IPS-NIHi11 (cell line): ENCODE data around the gene NCKAP1.
A peak's percentile ranks its signal among the peaks of the same experiment; 100 is the strongest.

Experiments used
- DNase-seq: peaks from one replicate; pipeline ENCODE4 v3.0.0; 2012; ENCODE audit warnings: mixed read lengths, low spot score

The NCKAP1 gene

DNA sequence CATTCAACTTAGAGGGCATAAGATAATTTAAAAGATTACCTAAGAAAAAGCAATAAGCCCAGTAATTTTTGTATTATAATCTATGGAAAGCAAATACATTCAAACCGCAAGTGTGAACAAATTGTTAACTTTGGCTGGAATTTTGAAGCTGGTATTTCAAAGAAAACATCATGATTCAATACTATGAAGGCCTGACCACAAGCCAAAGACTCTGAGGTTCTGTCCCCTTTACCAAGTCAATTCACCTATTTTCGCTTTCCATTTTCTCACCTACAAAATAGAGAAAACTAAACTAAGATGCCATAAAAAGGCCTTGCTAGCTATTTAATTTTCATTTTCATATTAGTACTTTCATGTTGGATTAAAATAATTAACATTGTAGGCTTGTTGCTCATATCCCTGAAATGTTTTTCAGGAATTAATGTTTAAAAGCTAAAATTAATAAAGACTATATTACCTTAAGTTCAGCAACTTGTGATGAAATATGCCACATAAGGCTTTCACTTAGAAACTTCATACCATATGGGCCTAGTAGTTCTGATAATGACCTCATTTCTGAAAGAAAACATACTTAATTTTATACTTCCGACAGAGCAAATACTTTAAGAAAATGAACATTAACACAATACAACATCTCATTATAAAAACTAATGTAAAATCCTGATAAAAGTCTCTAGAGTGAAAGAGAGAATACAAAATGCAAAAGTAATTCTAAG is 86.2 kb downstream of the NCKAP1 start:
- DNase-seq: no peak

DNA sequence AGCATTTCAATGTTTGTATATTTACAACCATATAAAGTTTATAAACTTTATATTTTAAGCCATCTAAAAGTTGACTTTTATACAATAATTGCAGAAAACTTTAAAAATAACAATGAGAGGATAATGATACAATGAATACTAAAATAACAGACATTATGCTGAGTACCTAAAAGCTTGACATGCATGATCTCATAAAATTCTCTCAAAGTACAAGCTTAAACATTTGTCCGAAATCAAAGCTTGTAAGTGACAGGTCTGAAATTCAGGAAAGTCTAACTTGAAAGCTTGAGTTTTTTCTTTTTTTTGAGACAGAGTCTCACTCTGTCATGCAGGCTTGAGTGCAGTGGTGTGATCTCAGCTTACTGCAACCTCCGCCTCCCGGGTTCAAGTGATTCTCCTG is 87.7 kb downstream of the NCKAP1 start:
- no peak for DNase-seq

DNA sequence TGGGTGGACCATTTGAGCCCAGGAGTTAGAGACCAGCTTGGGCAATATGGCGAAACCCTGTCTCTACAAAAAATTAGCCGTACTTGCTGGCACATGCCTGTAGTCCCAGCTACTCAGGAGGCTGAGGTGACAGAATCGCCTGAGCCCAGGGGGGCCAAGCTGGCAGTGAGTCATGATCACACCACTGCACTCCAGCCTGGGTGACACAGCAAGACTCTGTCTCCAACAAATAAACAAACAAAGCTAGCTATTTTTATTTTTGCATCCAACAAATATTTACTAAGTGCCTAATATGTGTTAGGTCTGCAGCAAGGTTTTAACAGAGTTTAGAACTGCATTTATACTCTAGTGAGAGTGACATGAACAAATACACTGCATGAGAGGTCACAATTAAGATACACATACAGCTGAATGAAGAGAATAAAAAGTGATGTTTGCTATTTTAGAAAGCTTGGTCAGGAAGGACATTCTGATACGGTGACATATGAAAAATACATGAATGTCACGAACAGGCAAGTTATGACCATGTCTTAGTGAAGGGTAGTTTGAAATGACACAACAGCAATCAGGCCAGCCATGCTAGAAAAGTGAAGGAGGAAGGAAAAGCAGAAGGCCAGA is 88.6 kb downstream of the NCKAP1 start:
- no peak for DNase-seq

DNA sequence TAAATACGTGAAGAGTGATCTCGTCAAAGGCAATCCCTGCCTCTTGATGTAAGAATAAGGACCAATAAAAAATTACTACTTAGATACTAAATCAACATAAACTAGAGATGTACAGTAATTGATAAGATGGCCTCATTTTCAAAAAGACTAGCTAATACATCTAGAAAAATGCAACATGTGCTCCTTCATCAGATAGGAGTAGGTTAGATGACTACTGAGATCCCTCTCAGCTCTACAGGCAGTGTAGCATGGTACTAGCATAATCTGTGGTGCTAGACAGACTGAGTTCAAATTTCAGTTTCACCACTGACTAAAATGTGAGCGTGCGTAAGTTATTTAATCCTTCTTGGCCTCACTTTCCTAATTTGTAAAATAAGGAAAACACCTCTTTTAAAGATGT is 89.2 kb downstream of the NCKAP1 start:
- DNase-seq: no peak

DNA sequence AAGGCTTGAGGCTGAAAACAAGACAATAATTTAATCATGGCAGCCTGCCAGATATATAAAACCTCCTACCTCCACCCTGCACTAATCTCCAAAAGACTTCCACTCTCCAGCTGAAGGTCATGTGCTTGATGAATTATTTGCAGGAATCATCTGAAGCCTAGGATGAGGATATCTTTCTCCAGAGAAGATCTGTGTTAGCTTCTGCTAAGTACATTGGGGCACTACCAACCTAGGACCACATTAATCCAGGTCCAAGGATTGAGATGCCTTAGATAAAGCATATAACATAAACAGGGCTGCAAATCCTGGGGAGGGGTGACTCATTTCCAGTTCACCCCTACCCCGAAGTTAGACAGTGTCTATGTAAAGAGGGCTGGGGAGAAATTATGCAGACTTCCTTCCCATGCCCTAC is 91.3 kb downstream of the NCKAP1 start:
- no peak for DNase-seq

DNA sequence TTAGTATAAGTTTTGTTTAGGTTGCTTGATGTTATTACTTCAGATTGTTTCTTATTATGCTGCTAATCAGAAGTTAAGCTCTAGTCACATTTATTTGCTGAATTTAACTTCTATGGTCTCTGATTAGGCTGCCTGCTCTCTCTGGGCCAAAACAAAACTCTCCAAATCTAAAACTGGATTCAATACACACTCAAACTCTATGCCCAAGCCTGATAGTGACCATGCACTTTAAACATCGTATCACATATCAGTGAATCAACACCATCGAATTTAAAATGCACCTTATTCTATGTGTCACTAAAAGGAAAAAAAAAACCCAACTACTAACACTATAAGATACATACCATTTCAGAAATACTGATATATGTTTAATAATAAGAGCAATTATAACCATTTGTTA is 94.9 kb downstream of the NCKAP1 start:
- DNase-seq: no peak

DNA sequence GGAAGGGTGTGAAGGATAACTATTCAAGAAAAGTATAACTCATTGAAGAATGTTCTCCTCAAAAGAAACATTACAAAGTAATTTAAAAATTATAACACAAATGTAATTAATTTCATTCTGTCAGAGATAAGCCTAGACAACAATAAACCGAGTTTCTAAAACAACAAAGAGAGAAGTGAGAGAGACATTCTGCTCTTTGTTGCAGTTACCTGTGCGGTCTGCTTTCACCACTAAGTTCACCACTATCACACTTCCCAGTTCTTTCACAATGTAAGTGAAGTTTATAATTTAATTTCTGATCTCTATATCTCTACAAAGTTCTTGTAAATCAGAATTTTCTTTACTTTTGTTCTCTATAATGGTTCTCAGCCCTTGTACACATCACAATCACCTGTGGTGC is 95.5 kb downstream of the NCKAP1 start:
- no peak for DNase-seq

DNA sequence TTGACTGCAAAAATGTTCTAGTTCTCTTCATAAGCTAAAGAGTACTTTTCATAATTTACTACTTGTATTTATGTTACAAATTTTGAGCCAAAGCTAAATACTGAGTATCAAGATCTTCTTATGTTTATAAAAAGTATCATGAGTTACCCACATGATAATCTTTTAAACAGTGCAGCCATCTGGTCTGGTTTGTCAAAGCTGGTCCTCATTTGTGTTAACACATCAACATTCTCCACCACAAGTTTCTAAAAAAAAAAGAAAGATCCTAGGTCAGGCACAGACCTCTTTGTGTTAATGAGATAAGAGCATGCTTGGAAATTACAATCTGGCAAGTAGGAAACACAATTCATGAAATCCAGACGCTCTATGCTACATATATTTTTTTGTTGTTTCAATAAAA is 96.3 kb downstream of the NCKAP1 start:
- no peak for DNase-seq

DNA sequence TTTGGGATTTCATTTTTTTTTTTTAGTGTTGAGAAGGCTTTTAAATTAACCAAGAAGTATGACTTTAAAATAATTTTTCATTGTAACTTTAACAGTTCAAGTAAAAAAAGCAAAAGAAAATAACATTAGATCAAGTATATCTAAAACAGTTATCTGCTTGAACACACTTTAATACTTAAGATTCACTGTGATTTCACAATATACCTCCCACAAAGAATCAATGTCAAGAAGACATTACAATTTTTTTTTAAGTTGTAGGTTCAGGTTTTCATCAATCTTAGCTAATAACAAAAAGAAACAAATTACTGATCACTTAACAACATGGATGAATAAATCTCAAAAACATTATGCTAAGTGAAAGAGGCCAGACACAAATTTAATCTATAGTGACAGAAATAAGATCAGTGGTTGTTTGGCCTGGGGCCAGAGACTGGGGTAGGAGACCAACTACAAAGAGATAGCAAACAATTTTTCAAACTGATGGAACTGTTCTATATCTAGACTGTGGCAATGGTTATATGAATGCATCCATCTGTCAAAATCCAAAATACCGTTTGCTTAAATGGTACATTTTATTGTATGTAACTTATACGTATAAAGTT is 97.0 kb downstream of the NCKAP1 start:
- no peak for DNase-seq

DNA sequence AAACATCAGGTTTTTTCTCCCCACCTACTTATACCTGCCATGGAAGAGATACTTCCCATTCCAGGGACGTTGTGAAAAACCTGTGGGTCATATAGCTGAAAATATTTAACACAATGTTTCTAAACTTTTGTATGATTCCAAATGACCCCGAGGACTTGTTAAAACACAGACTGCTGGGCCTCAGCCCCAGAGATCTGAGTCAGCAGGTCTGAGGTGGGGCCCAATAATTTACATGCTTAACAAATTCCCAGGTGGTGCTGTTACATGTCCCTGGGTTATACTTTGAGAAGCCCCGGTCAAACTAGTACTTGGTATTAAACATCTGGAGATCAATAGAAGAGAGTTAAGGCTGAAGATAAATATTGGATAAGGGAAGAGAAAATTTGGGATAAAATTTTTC is 100.4 kb downstream of the NCKAP1 start:
- no peak for DNase-seq

DNA sequence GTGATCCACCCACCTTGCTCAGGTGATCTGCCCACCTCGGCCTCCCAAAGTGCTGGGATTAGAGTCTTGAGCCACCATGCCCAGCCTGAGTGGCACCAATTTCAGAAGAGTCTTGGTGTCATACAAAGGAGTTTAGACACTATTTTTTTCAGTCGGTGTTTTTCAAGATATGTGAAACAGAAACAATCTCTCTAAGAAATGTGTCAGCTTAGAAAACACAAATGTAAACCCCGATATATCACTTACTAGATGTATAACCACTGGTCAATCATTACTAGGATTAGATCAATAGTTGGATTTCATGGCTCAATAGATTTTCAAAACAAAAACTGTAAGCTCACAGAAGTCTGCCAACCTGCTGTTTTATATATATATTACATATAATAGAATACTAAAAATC is 104.6 kb downstream of the NCKAP1 start:
- no peak for DNase-seq

DNA sequence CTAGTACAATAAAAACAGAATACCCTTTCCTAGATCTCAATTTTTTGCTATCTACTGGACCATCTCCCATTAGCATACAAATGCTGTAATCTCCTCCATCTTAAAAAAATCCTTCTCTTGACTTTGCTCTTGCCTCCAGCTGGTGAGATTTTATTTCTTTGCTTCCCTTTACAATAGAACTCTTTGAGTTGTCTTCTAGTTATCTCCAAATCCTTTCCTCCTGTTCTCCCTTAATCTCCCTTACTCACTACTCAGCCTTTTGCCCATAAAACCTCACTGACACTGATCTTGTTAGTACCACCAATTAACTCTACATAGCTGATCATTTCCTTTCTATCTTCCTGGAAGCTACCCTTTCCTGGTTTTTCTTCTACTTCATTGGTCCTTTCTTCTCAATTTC is 108.3 kb downstream of the NCKAP1 start:
- no peak for DNase-seq

DNA sequence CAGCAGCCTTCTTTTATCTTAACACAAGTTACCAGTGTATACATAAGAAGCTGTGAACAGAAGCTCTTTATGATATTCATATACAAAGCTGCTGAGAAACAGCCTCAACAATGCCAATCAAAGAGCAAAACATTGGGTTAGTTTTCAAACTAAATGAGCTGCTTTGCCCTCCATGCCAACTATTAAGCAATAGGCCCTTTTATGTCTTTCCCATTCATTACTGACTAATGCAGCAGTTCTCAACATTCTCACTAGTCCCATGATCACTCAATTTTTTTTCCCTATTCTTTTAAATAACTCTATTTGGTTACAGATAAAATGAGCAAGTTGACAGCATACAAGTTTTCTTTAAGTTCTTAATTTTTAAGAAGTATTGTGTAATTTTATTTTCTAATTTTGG is 114.0 kb downstream of the NCKAP1 start:
- DNase-seq: no peak

DNA sequence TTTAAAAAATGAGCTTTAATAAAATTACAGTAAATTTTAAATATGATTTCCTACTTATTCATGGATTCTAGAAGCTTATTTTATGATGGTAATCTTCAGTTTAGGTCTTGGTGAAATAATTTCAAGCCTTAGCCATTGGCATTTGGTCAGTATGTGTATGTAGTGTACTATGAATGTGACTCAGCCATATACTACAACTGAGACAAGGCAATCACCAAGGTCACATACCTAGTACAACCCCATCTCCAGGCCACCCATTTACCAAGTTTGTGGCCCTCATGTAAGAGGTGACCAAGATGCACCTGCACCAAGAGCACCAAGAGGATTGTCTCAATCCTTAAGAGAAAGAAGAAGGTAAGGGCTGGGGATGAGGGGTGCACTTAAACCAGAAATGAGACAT is 117.0 kb downstream of the NCKAP1 start:
- DNase-seq: no peak

DNA sequence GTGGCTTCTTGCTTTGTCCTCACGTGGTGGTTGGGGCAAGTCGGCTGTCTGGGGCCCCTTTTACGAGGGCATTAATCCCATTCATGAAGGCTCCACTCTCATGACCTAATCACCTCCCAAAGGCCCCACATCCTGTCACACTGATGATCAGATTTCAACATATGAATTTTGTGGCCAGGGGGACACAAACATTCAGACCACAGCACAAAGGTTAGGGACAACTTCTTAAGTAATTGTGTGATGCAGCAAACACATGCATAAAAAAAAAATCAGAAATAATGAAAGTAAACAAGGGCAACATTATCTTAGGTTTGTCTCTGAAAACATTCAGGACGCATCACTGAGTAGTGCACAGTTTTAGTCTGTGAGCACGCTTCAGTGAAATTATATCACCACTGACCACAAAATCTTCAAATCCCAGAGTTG is 117.6 kb downstream of the NCKAP1 start:
- DNase-seq: no peak

DNA sequence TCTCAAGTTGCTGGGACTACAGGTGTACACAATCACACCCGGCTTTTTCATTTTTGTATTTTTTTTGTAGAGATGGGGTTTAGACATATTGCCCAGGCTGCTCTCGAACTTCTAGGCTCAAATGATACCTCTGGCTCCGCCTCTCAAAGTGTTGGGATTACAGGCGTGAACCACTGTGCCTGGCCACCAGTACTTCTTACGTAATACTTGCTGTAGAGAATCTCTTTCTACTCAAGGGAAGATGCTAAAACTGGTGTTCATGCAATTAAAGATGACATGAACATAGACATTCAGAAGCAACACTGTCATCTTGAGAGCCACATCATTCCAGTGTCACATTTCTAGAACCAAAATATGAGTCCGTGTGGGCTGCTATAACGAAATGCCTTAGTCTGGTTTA is 118.2 kb downstream of the NCKAP1 start:
- no peak for DNase-seq

DNA sequence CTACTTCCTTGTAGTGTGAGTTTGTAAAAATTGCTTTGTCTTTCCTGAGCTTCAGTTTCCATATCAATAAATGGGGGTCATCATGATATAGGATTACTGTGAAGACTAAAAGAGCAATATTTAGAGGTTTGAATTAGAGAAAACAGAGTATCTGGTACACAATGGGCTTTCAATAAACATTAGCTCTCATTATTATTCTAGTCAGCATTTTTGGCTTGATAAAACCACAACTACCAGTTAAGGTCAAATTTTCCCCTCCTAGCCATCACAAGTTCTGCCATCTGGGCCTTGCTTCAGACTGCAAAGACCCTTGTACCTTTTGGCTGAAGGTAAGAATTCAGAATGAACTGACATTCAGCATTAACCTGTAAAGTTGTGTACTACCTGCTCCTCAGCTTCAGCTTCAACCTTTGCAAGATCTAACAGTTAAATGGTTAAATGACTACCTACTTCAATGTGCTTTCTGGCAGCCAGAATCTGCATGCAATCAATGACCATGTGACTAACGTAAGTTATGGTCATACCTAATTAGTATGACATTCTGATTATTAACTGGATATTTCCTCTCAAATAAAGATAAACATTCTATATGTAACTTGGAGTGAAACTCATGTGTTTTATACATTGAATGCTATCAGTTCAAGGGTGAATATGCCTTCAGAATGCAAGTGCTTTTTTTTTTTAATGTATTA is 119.2 kb downstream of the NCKAP1 start:
- no peak for DNase-seq

DNA sequence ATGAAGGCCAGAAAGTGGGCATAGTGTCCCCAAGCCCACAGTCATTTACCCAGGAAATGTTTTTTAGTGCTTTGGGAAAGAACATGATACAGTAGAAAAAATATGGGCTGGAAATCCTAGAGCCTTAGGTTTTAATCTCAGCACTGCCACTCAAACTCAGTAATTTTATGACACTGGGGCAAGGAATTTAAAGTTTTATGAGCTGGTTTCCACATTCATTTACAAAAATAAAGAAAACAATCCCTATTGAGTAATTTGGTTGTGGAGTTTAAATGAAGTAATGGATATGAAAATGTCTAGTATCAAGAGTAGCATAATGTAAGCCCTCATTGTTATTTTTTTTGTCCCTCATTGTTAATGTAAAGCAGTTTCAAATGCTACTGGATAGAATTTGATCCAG is 120.3 kb downstream of the NCKAP1 start:
- no peak for DNase-seq

DNA sequence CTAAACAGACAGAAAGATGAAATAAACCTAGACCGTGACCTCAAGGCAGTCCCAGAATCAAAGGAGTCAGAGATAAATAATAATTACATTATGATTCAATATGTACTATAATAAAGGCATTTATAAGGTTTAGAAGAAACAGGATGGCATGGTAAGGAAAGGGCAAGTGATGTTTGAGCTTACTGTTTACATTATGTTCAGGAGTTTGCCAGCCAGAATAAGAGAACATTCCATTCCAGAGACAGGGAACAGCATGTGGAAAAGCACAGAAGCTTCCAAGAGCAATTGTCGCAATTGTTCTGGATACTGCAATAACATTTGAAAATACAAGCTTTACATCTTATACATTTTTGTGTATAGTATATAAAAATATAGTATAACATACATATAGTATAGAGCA is 121.8 kb downstream of the NCKAP1 start:
- DNase-seq: no peak

DNA sequence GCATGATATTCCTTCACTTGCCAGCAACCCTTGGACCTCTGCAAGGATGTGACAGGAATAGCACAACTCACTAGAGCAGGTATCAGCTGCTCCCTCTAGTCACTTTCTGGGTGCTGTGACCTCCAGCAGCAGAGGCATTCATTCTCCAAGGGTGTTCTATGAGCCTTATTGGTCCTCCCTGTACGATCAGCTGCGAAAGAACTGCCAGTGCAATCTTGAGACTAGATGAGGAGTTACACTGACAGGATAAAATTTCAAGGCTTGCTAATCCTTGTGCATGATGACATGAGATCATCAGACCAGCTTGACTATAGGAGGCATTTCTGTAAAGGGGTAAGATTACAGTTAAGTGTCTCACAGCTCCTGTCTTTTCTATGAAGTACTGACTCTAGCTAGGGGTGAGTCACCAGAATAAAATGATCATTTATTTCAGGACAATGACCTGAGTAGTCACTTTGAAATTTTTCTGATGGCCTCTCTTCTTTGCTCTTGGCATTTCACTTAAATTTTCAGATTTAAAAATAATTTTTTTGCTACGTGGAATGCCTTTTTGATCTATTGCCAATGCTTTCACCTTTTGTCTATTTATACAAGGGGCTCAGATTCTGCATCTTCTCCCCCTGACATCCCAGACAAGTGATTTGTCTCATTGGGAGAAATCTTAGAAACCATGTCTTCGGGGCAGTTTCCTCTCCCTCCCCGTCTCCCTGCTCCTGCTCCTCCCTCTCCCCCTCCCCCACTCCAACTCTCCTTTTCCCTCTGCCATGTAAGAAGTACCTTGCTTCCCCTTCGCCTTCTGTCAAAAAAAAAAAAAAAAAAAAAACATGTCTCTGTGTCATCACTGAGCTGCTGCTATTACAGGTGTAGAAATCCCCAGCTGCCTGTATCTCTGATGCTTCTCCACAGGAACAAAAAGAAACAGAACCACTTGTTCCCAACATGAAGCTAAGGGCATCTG is 122.6 kb downstream of the NCKAP1 start:
- peak; percentile 20 for DNase-seq

DNA sequence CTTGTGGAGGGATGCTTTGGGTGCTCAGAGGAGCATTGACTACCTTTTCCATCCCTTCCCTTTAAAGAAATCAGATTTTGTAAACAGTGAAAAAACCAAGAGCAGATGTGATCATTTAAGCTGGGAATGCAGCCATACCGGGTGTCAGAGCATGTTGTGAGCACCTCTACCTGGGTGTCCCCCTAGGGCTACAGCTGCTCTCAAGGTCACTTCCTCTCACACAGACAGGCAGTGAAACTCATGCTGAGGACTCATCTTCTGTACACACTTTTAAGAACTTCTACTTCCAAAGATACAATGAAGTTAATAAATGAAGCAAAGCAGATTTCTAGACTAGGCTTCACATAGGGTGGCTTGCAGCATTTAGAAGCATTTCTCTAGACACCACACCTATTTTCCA is 123.4 kb downstream of the NCKAP1 start:
- DNase-seq: no peak

DNA sequence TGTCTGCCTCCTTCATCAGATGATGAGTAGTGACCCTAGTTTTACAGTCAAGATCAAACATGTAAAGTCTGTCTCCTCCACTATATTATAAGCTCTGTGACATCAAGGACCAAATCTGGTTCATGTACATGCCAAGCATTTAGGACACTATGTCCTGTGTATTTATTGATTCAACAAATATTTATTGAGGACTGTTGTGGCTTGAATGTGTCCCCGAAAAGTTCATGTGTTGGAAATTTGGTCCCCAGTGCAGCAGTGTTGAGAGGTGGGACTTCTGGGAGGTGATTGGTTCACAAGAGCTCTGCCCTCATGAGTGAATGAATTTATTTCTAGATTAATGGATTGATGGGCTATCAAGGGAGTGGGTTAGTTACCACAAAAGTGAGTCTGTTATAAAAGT is 125.2 kb downstream of the NCKAP1 start:
- no peak for DNase-seq
